ENCODE results near the gene NF1.

GRCh38 chr17:31385428-31386285, 290.9 kb downstream of the NF1 start:
- TF ChIP-seq CTCF (IDR thresholded peaks at IDR 0.05; ENCODE audit: insufficient read depth, low read depth, low read length) (no peak), EZH2 (IDR thresholded peaks at IDR 0.05; ENCODE audit: insufficient read depth, low read length) (no peak)

Data from astrocyte (in vitro differentiated cells and primary cell).